GM12875 (cell line): ENCODE data around the gene CEP20.

ENCODE experiments used
- H3K4me3 ChIP-seq: one replicate; pipeline ENCODE4 v1.5.1; 2011; ENCODE audit warnings: low read depth, low read length, control low read depth
- CTCF ChIP-seq: IDR thresholded peaks from 2 replicates; pipeline ENCODE4 v1.5.1; 2011; ENCODE audit warnings: low read depth, mild to moderate bottlenecking, control low read depth, inconsistent platforms, low read length, moderate library complexity, borderline replicate concordance; ENCODE audit not compliant: insufficient read depth

CEP20 gene

GRCh38 chr16:15907863-15908478, 19.6 kb upstream of the CEP20 start:
- H3K4me3 ChIP-seq = no peak overlapping the region
- no peak for TF ChIP-seq CTCF

- no peak overlapping the region for H3K4me3 ChIP-seq
- no peak for TF ChIP-seq CTCF
These were observed 18.0 kb upstream of the CEP20 start for GRCh38 chr16:15906439-15906838.

DNA sequence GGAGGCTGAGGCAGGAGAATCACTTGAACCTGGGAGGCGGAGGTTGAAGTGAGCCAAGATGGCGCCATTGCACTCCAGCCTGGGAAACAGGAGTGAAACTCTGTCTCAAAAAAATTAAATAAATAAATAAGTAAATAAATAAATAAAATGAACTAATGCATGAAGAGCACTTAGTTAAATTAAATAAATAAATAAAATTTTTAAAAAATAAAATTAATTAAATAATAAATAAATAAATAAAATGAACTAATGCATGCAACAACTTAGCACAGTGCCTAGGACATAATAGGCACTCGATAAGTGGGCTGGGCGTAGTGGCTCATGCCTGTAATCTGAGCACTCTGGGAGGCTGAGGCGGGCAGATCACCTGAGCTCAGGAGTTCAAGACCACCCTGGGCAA, 15.6 kb upstream of the CEP20 start:
- no peak overlapping the region for H3K4me3 ChIP-seq
- no peak for TF ChIP-seq CTCF

GRCh38 chr16:15900901-15901500, 12.6 kb upstream of the CEP20 start:
- H3K4me3 ChIP-seq = no peak overlapping the region
- TF ChIP-seq CTCF = no peak

- no peak overlapping the region for H3K4me3 ChIP-seq
- TF ChIP-seq CTCF = no peak
These were observed 12.0 kb upstream of the CEP20 start for GRCh38 chr16:15900357-15900756.

GRCh38 chr16:15899538-15900100, 11.2 kb upstream of the CEP20 start:
- H3K4me3 ChIP-seq = no peak overlapping the region
- no peak for TF ChIP-seq CTCF

DNA sequence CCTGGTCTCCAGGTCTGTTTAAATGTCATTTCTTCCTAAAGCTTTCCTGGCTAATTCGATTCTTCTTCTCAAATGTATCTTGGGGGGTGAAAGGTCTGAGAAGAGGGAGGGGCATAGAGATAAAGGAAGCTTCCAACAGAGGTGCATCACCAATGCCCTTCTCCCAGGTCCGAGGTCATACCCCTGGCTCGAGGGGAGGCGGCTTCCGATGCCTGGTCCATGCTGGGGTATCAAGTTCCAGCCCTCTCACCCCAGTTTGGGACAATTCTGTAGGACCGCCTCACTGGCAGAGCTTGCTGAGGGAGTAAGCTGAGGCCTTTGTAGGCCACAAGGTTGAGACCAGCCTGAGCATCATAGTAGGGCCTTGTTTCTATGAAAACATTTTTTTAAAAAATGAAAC, 10.3 kb upstream of the CEP20 start:
- no peak overlapping the region for H3K4me3 ChIP-seq
- no peak for TF ChIP-seq CTCF
